ENCODE results near the gene FLT4.

The FLT4 gene

DNA sequence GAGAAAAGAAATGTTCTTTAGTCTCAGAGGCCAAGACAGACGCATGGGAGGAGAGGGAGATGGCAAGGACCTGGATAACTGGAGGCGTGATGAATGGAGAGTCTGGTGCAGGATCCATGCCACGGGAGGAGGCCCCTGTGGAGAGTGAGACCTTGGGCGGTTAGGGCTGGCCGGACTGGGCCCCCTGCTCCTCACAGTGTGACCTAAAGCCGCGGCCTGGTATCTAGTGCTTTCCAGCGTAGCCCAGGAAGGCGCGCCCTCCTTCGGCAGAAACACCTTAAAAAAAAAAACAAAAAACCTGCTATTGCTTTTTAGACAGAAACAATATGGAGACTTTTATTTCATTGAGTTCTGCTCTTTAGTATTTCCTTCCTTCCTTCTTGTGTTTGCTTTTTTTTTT, 91.2 kb downstream of the FLT4 start:
- Histone ChIP-seq H3K9me2 (replicated peaks; ENCODE audit: control insufficient read depth, low read length) (no peaks in the 10 kb centered on the region), H3F3A (ENCODE audit: control insufficient read depth, insufficient read depth) (peaks cover under 1% of the 10 kb centered on the region; the same call in 1 of the 2 replicates), H3K27ac (ENCODE audit: low read depth, low read length) (no peak overlapping the region), H3K4me3 (ENCODE audit: low read length) (no peak overlapping the region), H3K36me3 (ENCODE audit: control insufficient read depth, low read length) (peaks cover 38% of the 10 kb centered on the region), H4K20me1 (ENCODE audit: control insufficient read depth, insufficient read depth, low read depth, low read length) (no peaks in the 10 kb centered on the region), H3K27me3 (ENCODE audit: control insufficient read depth, low read length) (no peaks in the 10 kb centered on the region), H3K4me1 (ENCODE audit: control insufficient read depth, low read length) (no peaks in the 10 kb centered on the region), H3K79me2 (ENCODE audit: control insufficient read depth, low read length) (peaks cover 32% of the 10 kb centered on the region), H3K4me2 (ENCODE audit: low read length) (no peak overlapping the region), H3K9me3 (ENCODE audit: control insufficient read depth, insufficient read depth, low read length) (no peaks in the 10 kb centered on the region)
- TF ChIP-seq, protein P1, sequence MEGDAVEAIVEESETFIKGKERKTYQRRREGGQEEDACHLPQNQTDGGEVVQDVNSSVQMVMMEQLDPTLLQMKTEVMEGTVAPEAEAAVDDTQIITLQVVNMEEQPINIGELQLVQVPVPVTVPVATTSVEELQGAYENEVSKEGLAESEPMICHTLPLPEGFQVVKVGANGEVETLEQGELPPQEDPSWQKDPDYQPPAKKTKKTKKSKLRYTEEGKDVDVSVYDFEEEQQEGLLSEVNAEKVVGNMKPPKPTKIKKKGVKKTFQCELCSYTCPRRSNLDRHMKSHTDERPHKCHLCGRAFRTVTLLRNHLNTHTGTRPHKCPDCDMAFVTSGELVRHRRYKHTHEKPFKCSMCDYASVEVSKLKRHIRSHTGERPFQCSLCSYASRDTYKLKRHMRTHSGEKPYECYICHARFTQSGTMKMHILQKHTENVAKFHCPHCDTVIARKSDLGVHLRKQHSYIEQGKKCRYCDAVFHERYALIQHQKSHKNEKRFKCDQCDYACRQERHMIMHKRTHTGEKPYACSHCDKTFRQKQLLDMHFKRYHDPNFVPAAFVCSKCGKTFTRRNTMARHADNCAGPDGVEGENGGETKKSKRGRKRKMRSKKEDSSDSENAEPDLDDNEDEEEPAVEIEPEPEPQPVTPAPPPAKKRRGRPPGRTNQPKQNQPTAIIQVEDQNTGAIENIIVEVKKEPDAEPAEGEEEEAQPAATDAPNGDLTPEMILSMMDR (IDR thresholded peaks at IDR 0.05; ENCODE audit: low read depth, low read length, poor library complexity, severe bottlenecking) = no peak
- no peak for TF ChIP-seq EZH2phosphoT487 (IDR thresholded peaks at IDR 0.05; ENCODE audit: borderline replicate concordance, low read length)

DNA sequence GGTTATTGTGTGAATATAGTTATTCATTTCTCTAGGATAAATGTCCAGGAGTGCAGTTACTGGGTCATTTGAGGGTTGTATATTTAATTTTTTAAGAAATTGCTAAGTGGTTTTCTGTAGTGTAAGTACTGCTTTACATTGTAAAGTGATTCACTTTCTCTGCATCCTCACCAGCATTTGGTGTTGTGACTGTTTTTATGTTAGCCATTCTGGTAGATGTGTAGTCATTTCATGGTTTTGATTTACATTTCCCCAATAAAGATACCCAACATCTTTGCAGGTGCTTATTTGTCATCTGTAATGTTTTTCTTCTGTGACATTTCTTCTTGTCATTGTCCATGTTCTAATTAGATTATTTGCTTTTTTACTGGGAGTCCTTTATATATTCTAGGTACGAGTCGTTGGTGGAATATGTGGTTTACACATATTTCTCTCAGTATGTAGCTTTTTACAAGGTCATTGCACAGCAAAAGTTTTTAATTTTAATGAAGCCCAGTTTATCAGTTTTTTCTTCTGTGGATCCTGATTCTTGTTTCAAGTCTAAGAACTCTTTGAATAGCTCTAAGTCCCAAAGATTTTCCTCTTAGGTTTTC, 92.1 kb downstream of the FLT4 start:
- Histone ChIP-seq H3K4me1 (ENCODE audit: control insufficient read depth, low read length) (no peaks in the 10 kb centered on the region), H3K9me2 (replicated peaks; ENCODE audit: control insufficient read depth, low read length) (no peaks in the 10 kb centered on the region), H4K20me1 (ENCODE audit: control insufficient read depth, insufficient read depth, low read depth, low read length) (no peaks in the 10 kb centered on the region), H3K79me2 (ENCODE audit: control insufficient read depth, low read length) (peaks cover 32% of the 10 kb centered on the region), H3F3A (ENCODE audit: control insufficient read depth, insufficient read depth) (peaks cover 5% of the 10 kb centered on the region; the same call in 1 of the 2 replicates), H3K4me3 (ENCODE audit: low read length) (no peak overlapping the region), H3K36me3 (ENCODE audit: control insufficient read depth, low read length) (peaks cover 41% of the 10 kb centered on the region), H3K9me3 (ENCODE audit: control insufficient read depth, insufficient read depth, low read length) (no peaks in the 10 kb centered on the region), H3K27me3 (ENCODE audit: control insufficient read depth, low read length) (no peaks in the 10 kb centered on the region), H3K27ac (ENCODE audit: low read depth, low read length) (no peak overlapping the region), H3K4me2 (ENCODE audit: low read length) (no peak overlapping the region)
- TF ChIP-seq EZH2phosphoT487 (IDR thresholded peaks at IDR 0.05; ENCODE audit: borderline replicate concordance, low read length) = no peak
- TF ChIP-seq, protein P1 (IDR thresholded peaks at IDR 0.05; ENCODE audit: low read depth, low read length, poor library complexity, severe bottlenecking) = no peak

DNA sequence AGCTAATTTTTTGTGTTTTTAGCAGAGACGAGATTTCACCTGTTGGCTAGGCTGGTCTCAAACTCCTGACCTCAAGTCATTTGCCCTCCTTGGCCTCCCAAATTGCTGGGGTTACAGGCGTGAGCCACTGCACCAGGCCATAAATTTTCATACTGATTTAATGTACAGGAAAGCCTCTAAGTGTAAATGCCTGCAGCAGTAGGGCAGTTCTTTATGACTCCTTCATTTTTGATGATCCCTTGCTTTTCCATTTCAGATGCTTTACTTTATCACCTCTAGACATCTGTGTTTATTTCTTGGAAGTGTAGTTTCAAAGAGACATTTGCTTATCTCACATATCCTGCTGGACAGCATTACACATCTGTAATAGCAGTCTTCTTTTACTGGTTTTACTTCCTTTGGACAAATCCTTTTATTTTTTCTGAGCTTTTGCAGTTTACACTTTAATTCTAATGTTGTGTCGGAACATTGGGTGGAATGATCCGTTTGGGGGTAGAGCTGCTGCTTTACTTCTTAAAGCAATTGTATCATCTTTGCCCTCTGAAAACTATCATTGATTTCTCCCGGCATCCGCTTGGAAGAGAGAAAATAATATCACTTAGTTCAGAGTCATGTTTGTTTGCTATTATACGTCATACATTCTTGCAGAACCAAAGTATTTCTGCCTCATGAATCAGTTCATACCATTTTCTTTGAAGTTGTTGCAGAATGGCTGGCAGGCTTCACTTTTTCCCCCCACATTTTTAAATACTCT, 94.1 kb downstream of the FLT4 start:
- Histone ChIP-seq H3K9me3 (ENCODE audit: control insufficient read depth, insufficient read depth, low read length) (no peaks in the 10 kb centered on the region), H3K36me3 (ENCODE audit: control insufficient read depth, low read length) (peaks cover 57% of the 10 kb centered on the region), H3K4me2 (ENCODE audit: low read length) (no peak overlapping the region), H3K4me3 (ENCODE audit: low read length) (no peak overlapping the region), H3K27me3 (ENCODE audit: control insufficient read depth, low read length) (no peaks in the 10 kb centered on the region), H3K79me2 (ENCODE audit: control insufficient read depth, low read length) (peaks cover 24% of the 10 kb centered on the region), H3F3A (ENCODE audit: control insufficient read depth, insufficient read depth) (peaks cover 5% of the 10 kb centered on the region; the same call in 1 of the 2 replicates), H3K9me2 (replicated peaks; ENCODE audit: control insufficient read depth, low read length) (no peaks in the 10 kb centered on the region), H3K4me1 (ENCODE audit: control insufficient read depth, low read length) (no peaks in the 10 kb centered on the region), H4K20me1 (ENCODE audit: control insufficient read depth, insufficient read depth, low read depth, low read length) (no peaks in the 10 kb centered on the region), H3K27ac (ENCODE audit: low read depth, low read length) (no peak overlapping the region)
- TF ChIP-seq, protein P1 (IDR thresholded peaks at IDR 0.05; ENCODE audit: low read depth, low read length, poor library complexity, severe bottlenecking) = no peak
- TF ChIP-seq EZH2phosphoT487 (IDR thresholded peaks at IDR 0.05; ENCODE audit: borderline replicate concordance, low read length) = no peak

Data from DOHH2 (cell line).